Measurements from ENCODE around the gene ZNF792.
"Not testable (repeated sequence)": the region's sequence is repeated elsewhere in the genome, so short reads cannot be mapped to it uniquely, and the experiment has no call there.

Gene ZNF792

GRCh38 chr19:35006342-35006998, 42.4 kb upstream of the ZNF792 start:
- no peaks in the 10 kb centered on the region for H3K27me3 ChIP-seq (ENCODE audit: control insufficient read depth in 5 of 5, insufficient read depth in 4 of 5, low read length in 5 of 5)
- H3K27ac ChIP-seq (ENCODE audit: low read depth, low read length): no peak overlapping the region
- peaks cover 6 to 47% (median 24%) of the 10 kb centered on the region in 5 donors for H3K4me1 ChIP-seq (ENCODE audit: control insufficient read depth in 5 of 5, insufficient read depth in 5 of 5, low read length in 5 of 5)
- no peaks in the 10 kb centered on the region for H3K9me3 ChIP-seq (ENCODE audit: control insufficient read depth in 5 of 5, low read length in 5 of 5)
- peaks cover 0 to 50% (median 43%) of the 10 kb centered on the region in 5 donors for H3K36me3 ChIP-seq (ENCODE audit: control insufficient read depth in 5 of 5, insufficient read depth in 5 of 5, low read length in 5 of 5)
- no peak overlapping the region for H3K4me3 ChIP-seq (ENCODE audit: low read depth in 1 of 5, low read length in 5 of 5)
- no peak overlapping the region for H3K9ac ChIP-seq (ENCODE audit: low read length in 5 of 5)

- H3K27ac ChIP-seq (ENCODE audit: low read depth, low read length); H3K9ac ChIP-seq (ENCODE audit: low read length in 5 of 5); H3K4me3 ChIP-seq (ENCODE audit: low read depth in 1 of 5, low read length in 5 of 5); H3K9me3 ChIP-seq (ENCODE audit: control insufficient read depth in 5 of 5, low read length in 5 of 5); H3K27me3 ChIP-seq (ENCODE audit: control insufficient read depth in 5 of 5, insufficient read depth in 4 of 5, low read length in 5 of 5): not testable (repeated sequence)
- Histone ChIP-seq H3K36me3 (ENCODE audit: control insufficient read depth in 5 of 5, insufficient read depth in 5 of 5, low read length in 5 of 5) (peaks cover 0 to 45% (median 38%) of the 10 kb centered on the region in 5 donors), H3K4me1 (ENCODE audit: control insufficient read depth in 5 of 5, insufficient read depth in 5 of 5, low read length in 5 of 5) (peaks cover 8 to 49% (median 29%) of the 10 kb centered on the region in 5 donors)
These were observed 41.9 kb upstream of the ZNF792 start for GRCh38 chr19:35006007-35006341.

- Histone ChIP-seq H3K9ac (ENCODE audit: low read length in 5 of 5) (no peak overlapping the region), H3K4me3 (ENCODE audit: low read depth in 1 of 5, low read length in 5 of 5) (no peak overlapping the region), H3K36me3 (ENCODE audit: control insufficient read depth in 5 of 5, insufficient read depth in 5 of 5, low read length in 5 of 5) (peaks cover 0 to 39% (median 34%) of the 10 kb centered on the region in 5 donors), H3K27ac (ENCODE audit: low read depth, low read length) (no peak overlapping the region), H3K4me1 (ENCODE audit: control insufficient read depth in 5 of 5, insufficient read depth in 5 of 5, low read length in 5 of 5) (peaks cover 9 to 51% (median 33%) of the 10 kb centered on the region in 5 donors), H3K27me3 (ENCODE audit: control insufficient read depth in 5 of 5, insufficient read depth in 4 of 5, low read length in 5 of 5) (no peaks in the 10 kb centered on the region), H3K9me3 (ENCODE audit: control insufficient read depth in 5 of 5, low read length in 5 of 5) (no peaks in the 10 kb centered on the region)
These were observed 41.4 kb upstream of the ZNF792 start for GRCh38 chr19:35005256-35005977.

GRCh38 chr19:35004517-35005255, 40.7 kb upstream of the ZNF792 start:
- H3K4me3 ChIP-seq (ENCODE audit: low read depth in 1 of 5, low read length in 5 of 5): no peak overlapping the region
- H3K9me3 ChIP-seq (ENCODE audit: control insufficient read depth in 5 of 5, low read length in 5 of 5): no peaks in the 10 kb centered on the region
- H3K27me3 ChIP-seq (ENCODE audit: control insufficient read depth in 5 of 5, insufficient read depth in 4 of 5, low read length in 5 of 5): no peaks in the 10 kb centered on the region
- H3K27ac ChIP-seq (ENCODE audit: low read depth, low read length): no peak overlapping the region
- H3K9ac ChIP-seq (ENCODE audit: low read length in 5 of 5): no peak overlapping the region
- peaks cover 0 to 32% (median 27%) of the 10 kb centered on the region in 5 donors for H3K36me3 ChIP-seq (ENCODE audit: control insufficient read depth in 5 of 5, insufficient read depth in 5 of 5, low read length in 5 of 5)
- H3K4me1 ChIP-seq (ENCODE audit: control insufficient read depth in 5 of 5, insufficient read depth in 5 of 5, low read length in 5 of 5): peaks cover 9 to 52% (median 35%) of the 10 kb centered on the region in 5 donors

GRCh38 chr19:35002037-35002535, 38.1 kb upstream of the ZNF792 start:
- no peak overlapping the region for H3K27ac ChIP-seq (ENCODE audit: low read depth, low read length)
- H3K4me1 ChIP-seq (ENCODE audit: control insufficient read depth in 5 of 5, insufficient read depth in 5 of 5, low read length in 5 of 5): peaks cover 12 to 66% (median 44%) of the 10 kb centered on the region in 5 donors
- H3K9me3 ChIP-seq (ENCODE audit: control insufficient read depth in 5 of 5, low read length in 5 of 5): no peaks in the 10 kb centered on the region
- H3K27me3 ChIP-seq (ENCODE audit: control insufficient read depth in 5 of 5, insufficient read depth in 4 of 5, low read length in 5 of 5): no peaks in the 10 kb centered on the region
- H3K9ac ChIP-seq (ENCODE audit: low read length in 5 of 5): peak overlapping the region in 3 of 5 donors; percentile 5 to 65 (median 51)
- H3K4me3 ChIP-seq (ENCODE audit: low read depth in 1 of 5, low read length in 5 of 5): peak overlapping the region in 4 of 5 donors; percentile 40 to 94 (median 77)
- peaks cover 0 to 26% (median 19%) of the 10 kb centered on the region in 5 donors for H3K36me3 ChIP-seq (ENCODE audit: control insufficient read depth in 5 of 5, insufficient read depth in 5 of 5, low read length in 5 of 5)

- H3K9ac ChIP-seq (ENCODE audit: low read length in 5 of 5): peak overlapping the region; percentile 83 to 88 (median 87)
- H3K27ac ChIP-seq (ENCODE audit: low read depth, low read length): peak overlapping the region; percentile 84
- no peaks in the 10 kb centered on the region for H3K27me3 ChIP-seq (ENCODE audit: control insufficient read depth in 5 of 5, insufficient read depth in 4 of 5, low read length in 5 of 5)
- H3K4me1 ChIP-seq (ENCODE audit: control insufficient read depth in 5 of 5, insufficient read depth in 5 of 5, low read length in 5 of 5): peaks cover 12 to 72% (median 47%) of the 10 kb centered on the region in 5 donors
- peak overlapping the region; percentile 74 to 94 (median 84) for H3K4me3 ChIP-seq (ENCODE audit: low read depth in 1 of 5, low read length in 5 of 5)
- no peaks in the 10 kb centered on the region for H3K9me3 ChIP-seq (ENCODE audit: control insufficient read depth in 5 of 5, low read length in 5 of 5)
- H3K36me3 ChIP-seq (ENCODE audit: control insufficient read depth in 5 of 5, insufficient read depth in 5 of 5, low read length in 5 of 5): peaks cover 0 to 14% (median 13%) of the 10 kb centered on the region in 5 donors
These were observed 36.8 kb upstream of the ZNF792 start for GRCh38 chr19:35000647-35001501.

- peaks cover 12 to 78% (median 47%) of the 10 kb centered on the region in 5 donors for H3K4me1 ChIP-seq (ENCODE audit: control insufficient read depth in 5 of 5, insufficient read depth in 5 of 5, low read length in 5 of 5)
- H3K27me3 ChIP-seq (ENCODE audit: control insufficient read depth in 5 of 5, insufficient read depth in 4 of 5, low read length in 5 of 5): no peaks in the 10 kb centered on the region
- H3K9me3 ChIP-seq (ENCODE audit: control insufficient read depth in 5 of 5, low read length in 5 of 5): no peaks in the 10 kb centered on the region
These were observed 36.3 kb upstream of the ZNF792 start for GRCh38 chr19:35000338-35000646.

GRCh38 chr19:34999498-35000337, 35.7 kb upstream of the ZNF792 start, which contains the start of gene GRAMD1A:
Gene GRAMD1A (plus strand): TSS chr19:35000323. CDS start chr19:35000479, 156 bp downstream.
- Histone ChIP-seq H3K36me3 (ENCODE audit: control insufficient read depth in 5 of 5, insufficient read depth in 5 of 5, low read length in 5 of 5) (peaks cover 0 to 9% (median 7%) of the 10 kb centered on the region in 5 donors), H3K4me1 (ENCODE audit: control insufficient read depth in 5 of 5, insufficient read depth in 5 of 5, low read length in 5 of 5) (peaks cover 12 to 82% (median 47%) of the 10 kb centered on the region in 5 donors), H3K27ac (ENCODE audit: low read depth, low read length) (peak within 1 kb of the TSS; percentile 99), H3K4me3 (ENCODE audit: low read depth in 1 of 5, low read length in 5 of 5) (peak within 1 kb of the TSS; percentile 74 to 94 (median 84)), H3K9ac (ENCODE audit: low read length in 5 of 5) (peak within 1 kb of the TSS; percentile 83 to 95 (median 90)), H3K9me3 (ENCODE audit: control insufficient read depth in 5 of 5, low read length in 5 of 5) (no peaks in the 10 kb centered on the region), H3K27me3 (ENCODE audit: control insufficient read depth in 5 of 5, insufficient read depth in 4 of 5, low read length in 5 of 5) (no peaks in the 10 kb centered on the region)

More at GRCh38 chr19:35000338-35000646, 36.3 kb upstream of the ZNF792 start:
- H3K4me3 ChIP-seq (ENCODE audit: low read depth in 1 of 5, low read length in 5 of 5): peak overlapping the region in 3 of 5 donors; percentile 74 to 86 (median 80)
- H3K36me3 ChIP-seq (ENCODE audit: control insufficient read depth in 5 of 5, insufficient read depth in 5 of 5, low read length in 5 of 5): peaks cover 0 to 9% (median 7%) of the 10 kb centered on the region in 5 donors
- peak overlapping the region; percentile 84 for H3K27ac ChIP-seq (ENCODE audit: low read depth, low read length)
- peak overlapping the region in 2 of 5 donors; percentile 83 for H3K9ac ChIP-seq (ENCODE audit: low read length in 5 of 5)
